ENCODE measurements around the gene CDC27.

Gene CDC27

DNA sequence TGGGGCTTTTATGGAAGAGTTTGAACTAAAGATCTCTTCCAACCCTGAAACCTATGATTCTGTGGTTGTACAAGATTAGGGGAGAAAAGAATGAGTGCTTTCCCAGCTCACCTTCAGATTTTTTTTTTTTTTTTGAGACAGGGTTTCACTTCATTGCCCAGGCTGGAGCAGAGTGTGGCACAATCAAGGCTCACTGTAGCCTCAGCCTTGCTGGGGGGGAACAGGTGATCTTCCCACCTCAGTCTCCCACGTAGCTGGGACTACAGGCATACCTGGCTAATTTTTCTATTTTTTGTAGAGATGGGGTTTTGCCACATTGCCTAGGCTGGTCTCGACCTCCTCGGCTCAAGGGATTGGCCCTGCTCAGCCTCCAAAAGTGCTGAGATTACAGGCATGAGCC, 42.8 kb upstream of the CDC27 start:
- H4K20me1 ChIP-seq (ENCODE audit: insufficient read depth, low read length): no peaks in the 10 kb centered on the region
- no peaks in the 10 kb centered on the region for H3K36me3 ChIP-seq (ENCODE audit: insufficient read depth, low read length)
- TF ChIP-seq EZH2 (IDR thresholded peaks at IDR 0.05; ENCODE audit: borderline replicate concordance, low read depth, low read length, severe bottlenecking): no peak
- TF ChIP-seq, protein P1, sequence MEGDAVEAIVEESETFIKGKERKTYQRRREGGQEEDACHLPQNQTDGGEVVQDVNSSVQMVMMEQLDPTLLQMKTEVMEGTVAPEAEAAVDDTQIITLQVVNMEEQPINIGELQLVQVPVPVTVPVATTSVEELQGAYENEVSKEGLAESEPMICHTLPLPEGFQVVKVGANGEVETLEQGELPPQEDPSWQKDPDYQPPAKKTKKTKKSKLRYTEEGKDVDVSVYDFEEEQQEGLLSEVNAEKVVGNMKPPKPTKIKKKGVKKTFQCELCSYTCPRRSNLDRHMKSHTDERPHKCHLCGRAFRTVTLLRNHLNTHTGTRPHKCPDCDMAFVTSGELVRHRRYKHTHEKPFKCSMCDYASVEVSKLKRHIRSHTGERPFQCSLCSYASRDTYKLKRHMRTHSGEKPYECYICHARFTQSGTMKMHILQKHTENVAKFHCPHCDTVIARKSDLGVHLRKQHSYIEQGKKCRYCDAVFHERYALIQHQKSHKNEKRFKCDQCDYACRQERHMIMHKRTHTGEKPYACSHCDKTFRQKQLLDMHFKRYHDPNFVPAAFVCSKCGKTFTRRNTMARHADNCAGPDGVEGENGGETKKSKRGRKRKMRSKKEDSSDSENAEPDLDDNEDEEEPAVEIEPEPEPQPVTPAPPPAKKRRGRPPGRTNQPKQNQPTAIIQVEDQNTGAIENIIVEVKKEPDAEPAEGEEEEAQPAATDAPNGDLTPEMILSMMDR (IDR thresholded peaks at IDR 0.05; ENCODE audit: borderline replicate concordance, extremely low read depth, low read length, poor library complexity, severe bottlenecking): no peak
- H3K4me3 ChIP-seq (ENCODE audit: low read depth in 1 of 2, low read length in 2 of 2): no peak overlapping the region
- H2AFZ ChIP-seq (ENCODE audit: low read depth, low read length): no peak overlapping the region
- H3K27ac ChIP-seq (ENCODE audit: low read length): no peak overlapping the region
- H3K4me2 ChIP-seq (ENCODE audit: insufficient read depth, low read length): no peak overlapping the region
- peaks cover 4% of the 10 kb centered on the region for H3K27me3 ChIP-seq (ENCODE audit: insufficient read depth, low read length, poor library complexity)
- no peak overlapping the region for H3K9ac ChIP-seq (ENCODE audit: low read depth, low read length)
- DNase-seq (no peak), ATAC-seq (ENCODE audit: insufficient read depth, low read depth) (no peak)
- H3K79me2 ChIP-seq (ENCODE audit: insufficient read depth, low read length): no peaks in the 10 kb centered on the region
- peaks cover 6% of the 10 kb centered on the region for H3K9me3 ChIP-seq (ENCODE audit: insufficient read depth, low read length, severe bottlenecking)
- peaks cover 15% of the 10 kb centered on the region for H3K4me1 ChIP-seq (ENCODE audit: insufficient read depth, low read length)

DNA sequence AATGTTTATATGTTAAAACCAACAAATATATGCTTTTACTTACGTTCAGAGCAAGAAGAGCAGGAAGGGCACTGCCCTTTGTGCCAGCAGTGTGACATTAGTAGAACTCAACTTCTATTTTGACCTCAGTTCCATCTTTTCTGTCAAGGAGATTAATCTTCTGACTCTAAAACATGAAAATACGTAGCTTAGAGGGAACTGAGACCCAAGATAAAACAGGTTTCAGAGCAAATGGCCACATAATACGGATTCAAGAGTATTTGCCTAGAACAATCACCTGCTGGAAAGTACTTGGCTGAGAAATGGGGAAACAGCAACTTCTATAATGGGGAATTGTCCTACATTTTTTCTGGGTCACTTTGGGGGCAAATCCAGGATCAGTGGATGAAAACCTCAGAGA, 42.2 kb upstream of the CDC27 start:
- peaks cover 4% of the 10 kb centered on the region for H3K27me3 ChIP-seq (ENCODE audit: insufficient read depth, low read length, poor library complexity)
- H3K4me1 ChIP-seq (ENCODE audit: insufficient read depth, low read length): peaks cover 15% of the 10 kb centered on the region
- H3K36me3 ChIP-seq (ENCODE audit: insufficient read depth, low read length): no peaks in the 10 kb centered on the region
- no peaks in the 10 kb centered on the region for H4K20me1 ChIP-seq (ENCODE audit: insufficient read depth, low read length)
- ATAC-seq (ENCODE audit: insufficient read depth, low read depth): no peak
- no peak for DNase-seq
- H3K9ac ChIP-seq (ENCODE audit: low read depth, low read length): no peak overlapping the region
- TF ChIP-seq, protein P1 (IDR thresholded peaks at IDR 0.05; ENCODE audit: borderline replicate concordance, extremely low read depth, low read length, poor library complexity, severe bottlenecking): no peak
- TF ChIP-seq EZH2 (IDR thresholded peaks at IDR 0.05; ENCODE audit: borderline replicate concordance, low read depth, low read length, severe bottlenecking): no peak
- H3K4me2 ChIP-seq (ENCODE audit: insufficient read depth, low read length): no peak overlapping the region
- H2AFZ ChIP-seq (ENCODE audit: low read depth, low read length): no peak overlapping the region
- H3K79me2 ChIP-seq (ENCODE audit: insufficient read depth, low read length): no peaks in the 10 kb centered on the region
- H3K4me3 ChIP-seq (ENCODE audit: low read depth in 1 of 2, low read length in 2 of 2): no peak overlapping the region
- H3K9me3 ChIP-seq (ENCODE audit: insufficient read depth, low read length, severe bottlenecking): peaks cover 3% of the 10 kb centered on the region
- H3K27ac ChIP-seq (ENCODE audit: low read length): no peak overlapping the region

DNA sequence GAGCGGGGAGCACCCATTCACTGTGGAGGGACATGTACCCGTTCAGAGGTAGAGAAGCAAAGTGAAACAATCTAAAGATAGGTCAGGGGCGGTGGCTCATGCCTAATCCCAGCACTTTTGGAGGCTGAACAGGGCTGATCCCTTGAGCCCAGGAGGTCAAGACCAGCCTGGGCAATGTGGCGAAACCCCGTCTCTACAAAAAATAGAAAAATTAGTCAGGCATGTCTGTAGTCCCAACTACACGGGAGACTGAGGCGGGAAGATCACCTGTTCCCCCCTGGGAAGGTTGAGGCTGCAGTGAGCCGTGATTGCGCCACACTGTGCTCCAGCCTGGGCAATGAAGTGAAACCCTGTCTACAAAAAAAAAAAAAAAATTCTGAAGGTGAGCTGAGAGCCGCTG, 41.8 kb upstream of the CDC27 start:
- no peak overlapping the region for H3K27ac ChIP-seq (ENCODE audit: low read length)
- TF ChIP-seq EZH2 (IDR thresholded peaks at IDR 0.05; ENCODE audit: borderline replicate concordance, low read depth, low read length, severe bottlenecking): no peak
- TF ChIP-seq, protein P1 (IDR thresholded peaks at IDR 0.05; ENCODE audit: borderline replicate concordance, extremely low read depth, low read length, poor library complexity, severe bottlenecking): no peak
- H2AFZ ChIP-seq (ENCODE audit: low read depth, low read length): no peak overlapping the region
- ATAC-seq (ENCODE audit: insufficient read depth, low read depth): no peak
- H3K9me3 ChIP-seq (ENCODE audit: insufficient read depth, low read length, severe bottlenecking): no peaks in the 10 kb centered on the region
- H3K36me3 ChIP-seq (ENCODE audit: insufficient read depth, low read length): no peaks in the 10 kb centered on the region
- no peaks in the 10 kb centered on the region for H4K20me1 ChIP-seq (ENCODE audit: insufficient read depth, low read length)
- H3K4me3 ChIP-seq (ENCODE audit: low read depth in 1 of 2, low read length in 2 of 2): no peak overlapping the region
- no peak for DNase-seq
- peaks cover 4% of the 10 kb centered on the region for H3K27me3 ChIP-seq (ENCODE audit: insufficient read depth, low read length, poor library complexity)
- H3K79me2 ChIP-seq (ENCODE audit: insufficient read depth, low read length): no peaks in the 10 kb centered on the region
- no peak overlapping the region for H3K4me2 ChIP-seq (ENCODE audit: insufficient read depth, low read length)
- H3K9ac ChIP-seq (ENCODE audit: low read depth, low read length): no peak overlapping the region
- H3K4me1 ChIP-seq (ENCODE audit: insufficient read depth, low read length): peaks cover 15% of the 10 kb centered on the region
